ENCODE data around the gene CEACAM18.

DNA sequence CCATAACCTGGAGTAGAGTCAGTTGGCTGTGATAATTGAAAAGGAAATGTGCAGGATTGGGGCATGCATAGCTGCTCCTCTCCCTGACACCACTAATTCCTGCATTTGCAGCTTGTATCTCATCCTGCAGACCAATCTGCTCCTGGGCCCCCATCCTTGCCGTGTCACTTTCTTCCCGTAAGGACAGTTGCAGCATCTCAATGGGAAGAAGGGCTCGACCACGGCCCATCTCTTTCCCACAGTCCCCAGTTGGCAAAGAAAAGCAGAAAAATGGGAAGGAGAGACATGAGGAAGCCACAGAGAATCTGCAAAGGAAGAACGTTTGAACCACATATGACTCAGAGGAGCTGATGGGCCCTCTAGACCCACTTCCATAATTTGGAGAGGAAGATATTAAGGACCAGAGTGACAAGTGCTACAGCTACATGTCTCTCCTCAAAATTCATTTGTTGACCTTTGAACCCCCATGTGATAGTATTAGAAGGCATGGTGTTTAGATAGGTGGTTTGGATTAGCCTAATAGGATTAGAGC is 25.0 kb downstream of the CEACAM18 start:
- TF ChIP-seq, protein P1, sequence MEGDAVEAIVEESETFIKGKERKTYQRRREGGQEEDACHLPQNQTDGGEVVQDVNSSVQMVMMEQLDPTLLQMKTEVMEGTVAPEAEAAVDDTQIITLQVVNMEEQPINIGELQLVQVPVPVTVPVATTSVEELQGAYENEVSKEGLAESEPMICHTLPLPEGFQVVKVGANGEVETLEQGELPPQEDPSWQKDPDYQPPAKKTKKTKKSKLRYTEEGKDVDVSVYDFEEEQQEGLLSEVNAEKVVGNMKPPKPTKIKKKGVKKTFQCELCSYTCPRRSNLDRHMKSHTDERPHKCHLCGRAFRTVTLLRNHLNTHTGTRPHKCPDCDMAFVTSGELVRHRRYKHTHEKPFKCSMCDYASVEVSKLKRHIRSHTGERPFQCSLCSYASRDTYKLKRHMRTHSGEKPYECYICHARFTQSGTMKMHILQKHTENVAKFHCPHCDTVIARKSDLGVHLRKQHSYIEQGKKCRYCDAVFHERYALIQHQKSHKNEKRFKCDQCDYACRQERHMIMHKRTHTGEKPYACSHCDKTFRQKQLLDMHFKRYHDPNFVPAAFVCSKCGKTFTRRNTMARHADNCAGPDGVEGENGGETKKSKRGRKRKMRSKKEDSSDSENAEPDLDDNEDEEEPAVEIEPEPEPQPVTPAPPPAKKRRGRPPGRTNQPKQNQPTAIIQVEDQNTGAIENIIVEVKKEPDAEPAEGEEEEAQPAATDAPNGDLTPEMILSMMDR (IDR thresholded peaks at IDR 0.05) = no peak
- no peak for TF ChIP-seq POLR2A (IDR thresholded peaks at IDR 0.05)
